Melanocyte of skin (primary cell): ENCODE data around the gene FAM120A. TPM values are rescaled to one million over a fixed set of nuclear protein-coding genes. Genes with fewer than 3 reads are reported as not detected.

Source experiments
- small RNA-seq, 2 donors: library from RNA; depleted of rRNA; stranded (forward); fragments of <200 nt; gene quantifications; one replicate each; pipeline ENCODE3, GENCODE V24; 2012
- total RNA-seq, 2 donors: library from RNA; depleted of rRNA; stranded (reverse); fragments of >200 nt; gene quantifications; 2 replicates each; pipeline ENCODE4 v1.2.3, GENCODE V29; 2012

The FAM120A gene, protein sequence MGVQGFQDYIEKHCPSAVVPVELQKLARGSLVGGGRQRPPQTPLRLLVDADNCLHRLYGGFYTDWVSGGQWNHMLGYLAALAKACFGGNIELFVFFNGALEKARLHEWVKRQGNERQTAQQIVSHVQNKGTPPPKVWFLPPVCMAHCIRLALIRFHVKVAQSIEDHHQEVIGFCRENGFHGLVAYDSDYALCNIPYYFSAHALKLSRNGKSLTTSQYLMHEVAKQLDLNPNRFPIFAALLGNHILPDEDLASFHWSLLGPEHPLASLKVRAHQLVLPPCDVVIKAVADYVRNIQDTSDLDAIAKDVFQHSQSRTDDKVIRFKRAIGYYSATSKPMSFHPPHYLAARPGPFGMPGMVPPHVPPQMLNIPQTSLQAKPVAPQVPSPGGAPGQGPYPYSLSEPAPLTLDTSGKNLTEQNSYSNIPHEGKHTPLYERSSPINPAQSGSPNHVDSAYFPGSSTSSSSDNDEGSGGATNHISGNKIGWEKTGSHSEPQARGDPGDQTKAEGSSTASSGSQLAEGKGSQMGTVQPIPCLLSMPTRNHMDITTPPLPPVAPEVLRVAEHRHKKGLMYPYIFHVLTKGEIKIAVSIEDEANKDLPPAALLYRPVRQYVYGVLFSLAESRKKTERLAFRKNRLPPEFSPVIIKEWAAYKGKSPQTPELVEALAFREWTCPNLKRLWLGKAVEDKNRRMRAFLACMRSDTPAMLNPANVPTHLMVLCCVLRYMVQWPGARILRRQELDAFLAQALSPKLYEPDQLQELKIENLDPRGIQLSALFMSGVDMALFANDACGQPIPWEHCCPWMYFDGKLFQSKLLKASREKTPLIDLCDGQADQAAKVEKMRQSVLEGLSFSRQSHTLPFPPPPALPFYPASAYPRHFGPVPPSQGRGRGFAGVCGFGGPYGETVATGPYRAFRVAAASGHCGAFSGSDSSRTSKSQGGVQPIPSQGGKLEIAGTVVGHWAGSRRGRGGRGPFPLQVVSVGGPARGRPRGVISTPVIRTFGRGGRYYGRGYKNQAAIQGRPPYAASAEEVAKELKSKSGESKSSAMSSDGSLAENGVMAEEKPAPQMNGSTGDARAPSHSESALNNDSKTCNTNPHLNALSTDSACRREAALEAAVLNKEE
- total RNA-seq, result 100 to 1,000 TPM; 110 to 121 TPM

DNA sequence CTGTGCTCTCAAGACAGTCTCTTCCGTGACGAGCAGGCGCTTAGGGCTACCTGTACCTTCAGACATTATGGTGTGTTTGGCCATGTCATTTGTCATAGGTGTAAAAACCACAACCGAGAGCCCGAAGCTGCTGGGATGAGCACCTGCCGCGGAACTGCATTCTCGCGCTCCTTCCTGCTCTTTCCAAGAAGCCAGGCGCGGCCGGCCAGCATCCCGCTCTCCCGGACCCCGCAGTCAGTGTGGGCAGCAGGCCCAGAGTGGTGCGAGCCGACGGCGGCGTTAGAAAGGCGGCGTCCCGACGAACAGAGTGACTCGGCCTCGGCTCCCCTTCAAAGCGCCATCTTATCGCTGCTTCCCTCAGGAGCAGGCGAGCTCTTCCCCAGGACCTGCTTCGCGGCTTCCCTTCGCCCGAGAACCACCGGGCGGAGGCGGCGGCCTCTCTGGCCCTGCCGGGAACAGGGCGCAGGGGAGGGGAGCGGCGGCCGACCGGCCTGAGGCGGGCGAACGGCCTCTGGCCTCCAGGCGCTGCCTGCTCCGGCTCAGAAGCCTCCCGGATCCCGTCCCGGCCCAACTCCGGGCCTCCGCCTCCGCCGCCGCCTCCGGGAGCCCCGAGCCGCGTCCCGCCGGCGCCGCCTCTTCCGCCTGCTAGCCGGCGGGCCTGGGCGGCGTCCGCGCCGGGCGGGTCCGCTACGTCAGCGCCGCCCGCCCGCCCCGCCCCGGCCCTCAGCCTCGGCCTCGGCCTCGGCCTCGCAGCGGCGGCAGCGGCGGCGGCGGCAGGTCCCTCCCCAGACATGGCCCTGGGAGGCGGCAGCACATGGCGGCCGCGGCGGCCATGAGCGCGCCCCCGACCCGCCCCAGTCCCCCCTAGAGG is at the start of gene FAM120A:
Gene FAM120A, plus strand, starts transcription at position 741 of the 871 bp plus-strand sequence. CDS start 231 bp downstream, outside the sequence.

DNA sequence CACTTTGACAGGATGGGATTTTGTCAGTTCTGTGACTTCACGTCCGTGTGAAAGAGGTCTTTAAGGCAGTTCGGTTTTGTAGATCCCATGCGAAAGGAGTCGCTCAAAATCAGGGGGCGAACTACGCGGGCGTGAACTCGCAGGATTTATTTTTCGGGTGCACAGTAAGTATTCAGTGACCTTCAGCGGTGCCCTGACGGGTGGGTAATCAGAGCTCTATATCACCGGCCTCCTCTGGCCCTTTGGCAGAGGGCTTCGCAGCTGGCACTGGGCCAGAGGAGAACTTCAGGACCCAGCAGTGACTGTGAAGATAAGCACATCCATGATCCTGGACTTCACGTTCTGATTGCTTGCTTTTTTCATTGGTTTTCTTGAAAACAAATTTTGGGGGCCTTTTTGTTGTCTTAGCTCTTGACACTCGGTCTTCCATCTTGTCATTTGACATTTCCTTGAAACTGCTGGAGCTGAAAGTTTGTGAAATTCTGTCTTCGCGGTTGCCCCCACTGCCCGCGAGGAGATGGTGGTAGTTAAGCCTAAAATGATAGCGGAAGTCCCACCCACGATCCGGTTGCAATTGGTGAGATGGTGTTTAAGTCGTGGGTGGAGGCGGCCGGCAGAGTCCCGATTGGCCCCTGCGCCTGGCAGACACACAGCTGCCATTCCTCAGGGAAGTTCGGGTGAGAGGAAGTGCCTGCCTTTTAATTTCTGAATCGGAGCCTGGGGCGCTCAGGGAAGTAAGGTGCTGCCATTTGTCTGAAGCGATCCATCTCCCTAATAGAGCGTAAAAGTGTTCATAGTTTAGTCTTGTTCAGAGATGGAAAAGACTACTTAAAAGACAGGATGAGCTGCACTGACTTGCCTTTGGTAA is 1.8 kb downstream of the FAM120A start, which contains the start of gene FAM120AOS:
Gene FAM120AOS, minus strand, starts transcription at position 535 of the 868 bp plus-strand sequence. CDS start 872 bp downstream, outside the sequence.

DNA sequence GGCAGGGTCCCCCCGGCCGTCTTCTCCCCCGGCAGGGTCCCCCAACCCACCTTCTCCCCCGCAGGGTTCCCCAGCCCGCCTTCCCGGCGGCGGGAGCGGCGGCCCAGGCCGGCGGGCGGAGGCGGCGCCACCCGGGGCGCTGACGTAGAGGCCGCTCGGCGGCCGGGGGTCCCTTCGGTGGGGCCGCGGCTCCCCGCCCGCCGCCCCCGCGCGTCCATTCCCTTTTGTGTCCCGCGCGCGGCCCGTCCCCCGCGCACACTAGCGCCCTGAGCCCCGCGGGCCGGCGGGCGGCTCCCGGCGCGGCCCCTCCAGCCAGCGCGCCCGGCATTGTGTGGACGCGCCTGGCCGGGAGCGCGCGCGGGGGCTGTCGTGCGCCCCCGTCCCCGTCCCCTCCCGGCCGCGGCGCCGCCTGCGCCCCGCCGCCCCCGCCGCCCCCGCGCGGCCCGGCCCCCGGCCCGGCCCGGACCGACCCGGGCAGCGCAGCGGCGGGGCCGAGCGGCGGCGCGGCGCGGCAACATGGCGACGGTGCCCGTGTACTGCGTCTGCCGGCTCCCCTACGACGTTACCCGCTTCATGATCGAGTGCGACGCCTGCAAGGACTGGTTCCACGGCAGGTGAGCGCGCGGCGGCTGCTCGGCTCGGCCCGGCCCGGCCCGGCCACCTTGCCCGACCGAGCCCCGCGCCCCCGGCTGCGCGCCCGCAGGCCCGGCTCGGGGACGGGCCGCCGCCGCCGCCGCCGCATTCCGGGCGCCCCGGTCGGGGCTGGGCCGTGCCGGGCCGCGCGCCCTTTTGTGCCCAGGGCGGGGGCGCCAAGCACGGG is 125.0 kb downstream of the FAM120A start, which contains the start of gene PHF2:
Gene PHF2, plus strand, starts transcription at position 327 of the 820 bp plus-strand sequence. Its CDS starts 190 bp downstream, at position 517.

Small RNAs within 50 kb of the gene (small RNA-seq; reads per million reads assigned to genes)
- gene RF00019, result 0 reads per million in 2 donors

Other genes with a start within 250 kb of the FAM120A start
- gene FAM120AOS, start 1.9 kb downstream of the FAM120A start, total RNA-seq, result 10 to 100 TPM; 20.3 to 24.3 TPM
- gene PHF2, start 124.9 kb downstream of the FAM120A start, total RNA-seq, result 10 to 100 TPM; 11.0 to 11.4 TPM